NCI-H226 (cell line): ENCODE results near the gene ATP8A2.
"Not testable (repeated sequence)": the region's sequence is repeated elsewhere in the genome, so short reads cannot be mapped to it uniquely, and the experiment has no call there.

Source experiments
- DNase-seq: peaks from one replicate; pipeline ENCODE4 v3.0.0-alpha.2; 2015

ATP8A2 gene

GRCh38 chr13:25466880-25467279 is 95.1 kb downstream of the ATP8A2 start:
- no peak for DNase-seq

GRCh38 chr13:25468325-25469168 is 96.8 kb downstream of the ATP8A2 start:
- DNase-seq = peak; percentile 23

- DNase-seq = no peak
Observed at GRCh38 chr13:25469169-25469525, 97.4 kb downstream of the ATP8A2 start.

- peak; percentile 13 for DNase-seq
Observed at GRCh38 chr13:25473864-25474263, 102.1 kb downstream of the ATP8A2 start.

- DNase-seq = no peak
Observed at GRCh38 chr13:25478186-25478585, 106.4 kb downstream of the ATP8A2 start.

GRCh38 chr13:25489238-25489637 is 117.5 kb downstream of the ATP8A2 start:
- DNase-seq = no peak

- DNase-seq = no peak
Observed at GRCh38 chr13:25490236-25490635, 118.5 kb downstream of the ATP8A2 start.

GRCh38 chr13:25493931-25494640 is 122.3 kb downstream of the ATP8A2 start:
- DNase-seq = no peak

- no peak for DNase-seq
Observed at GRCh38 chr13:25494698-25495411, 123.1 kb downstream of the ATP8A2 start.

GRCh38 chr13:25501231-25501630 is 129.5 kb downstream of the ATP8A2 start:
- no peak for DNase-seq

- no peak for DNase-seq
Observed at GRCh38 chr13:25502031-25502430, 130.3 kb downstream of the ATP8A2 start.

- DNase-seq = no peak
Observed at GRCh38 chr13:25502551-25502950, 130.8 kb downstream of the ATP8A2 start.

GRCh38 chr13:25503856-25504255 is 132.1 kb downstream of the ATP8A2 start:
- no peak for DNase-seq

- DNase-seq = no peak
Observed at GRCh38 chr13:25507841-25508240, 136.1 kb downstream of the ATP8A2 start.

GRCh38 chr13:25513060-25513459 is 141.3 kb downstream of the ATP8A2 start:
- DNase-seq = not testable (repeated sequence)

GRCh38 chr13:25518441-25518840 is 146.7 kb downstream of the ATP8A2 start:
- no peak for DNase-seq

- DNase-seq = no peak
Observed at GRCh38 chr13:25525884-25526283, 154.1 kb downstream of the ATP8A2 start.

GRCh38 chr13:25528266-25528665 is 156.5 kb downstream of the ATP8A2 start:
- DNase-seq = no peak

GRCh38 chr13:25529425-25529824 is 157.7 kb downstream of the ATP8A2 start:
- no peak for DNase-seq

GRCh38 chr13:25538276-25538675 is 166.5 kb downstream of the ATP8A2 start:
- no peak for DNase-seq

- no peak for DNase-seq
Observed at GRCh38 chr13:25541434-25542123, 169.8 kb downstream of the ATP8A2 start.

- not testable (repeated sequence) for DNase-seq
Observed at GRCh38 chr13:25548991-25549390, 177.2 kb downstream of the ATP8A2 start.

- no peak for DNase-seq
Observed at GRCh38 chr13:25561812-25562211, 190.0 kb downstream of the ATP8A2 start.
